Endothelial cell of umbilical vein (primary cell): ENCODE results near the gene SLC25A3. TPM values are rescaled to one million over a fixed set of nuclear protein-coding genes. Genes with fewer than 3 reads are reported as not detected.

Experiments
- Bru-seq: library from RNA; stranded (reverse); fragments of 400-500 nt; gene quantifications from one replicate; lab custom pipeline; 2021; lab: Mats Ljungman, UMichigan
- BruChase-seq, 2 experiments: library from RNA; stranded (reverse); fragments of 400-500 nt; gene quantifications; one replicate each; lab custom pipeline; 2021; lab: Mats Ljungman, UMichigan
- BruUV-seq: library from RNA; stranded (reverse); fragments of 400-500 nt; replicated peaks from 2 replicates; lab custom pipeline; 2021; lab: Mats Ljungman, UMichigan
- CTCF ChIA-PET: fragments of 300-600, 350-600 bp; sonication (Branson Sonifier 250); formaldehyde crosslinking; loops from one replicate; lab custom pipeline; 2021; ENCODE audit warnings: antibody characterized with exemption, inconsistent platforms; lab: Charles Lee
- POLR2A ChIA-PET: fragments of 300-600, 350-600 bp; sonication (Branson Sonifier 250); formaldehyde crosslinking; loops from one replicate; lab custom pipeline; 2021; ENCODE audit warnings: antibody characterized with exemption, inconsistent platforms; lab: Charles Lee
- DNase-seq: peaks from one replicate; pipeline ENCODE4 v3.0.0-alpha.2; 2011; ENCODE audit warnings: low read depth, low spot score
- FAIRE-seq: peaks from 2 replicates; lab custom pipeline; 2011; peaks lifted over from hg19 to GRCh38; lab: Jason Lieb, UNC
- H2AFZ ChIP-seq: 2 replicates; pipeline ENCODE4 v1.6.0; 2012; ENCODE audit warnings: low read depth, low read length, control low read depth, inconsistent platforms
- H3K27ac ChIP-seq: 2 replicates; pipeline ENCODE4 v1.5.1; 2011; ENCODE audit warnings: low read depth, mild to moderate bottlenecking, control low read depth, low read length, moderate library complexity; ENCODE audit not compliant: insufficient read depth
- H3K27me3 ChIP-seq, 2 experiments: 2 replicates each; pipeline versions ENCODE4 v1.6.0 to v1.6.1; 2011; ENCODE audit warnings: low read length in 2 of 2, mixed read lengths in 1 of 2; ENCODE audit not compliant: control insufficient read depth in 2 of 2, insufficient read depth in 2 of 2
- H3K36me3 ChIP-seq, 2 experiments: 2 replicates in 1 of 2; 3 replicates in 1 of 2; pipeline ENCODE4 v1.5.1; 2011; ENCODE audit warnings: low read length in 2 of 2, mild to moderate bottlenecking in 1 of 2, moderate library complexity in 1 of 2; ENCODE audit not compliant: control insufficient read depth in 2 of 2, insufficient read depth in 2 of 2; ENCODE audit errors: extremely low read depth in 1 of 2
- H3K4me1 ChIP-seq: 3 replicates; pipeline ENCODE4 v1.5.1; 2011; ENCODE audit warnings: mild to moderate bottlenecking, low read length; ENCODE audit not compliant: control insufficient read depth, insufficient read depth; ENCODE audit errors: extremely low read depth
- H3K4me2 ChIP-seq: 2 replicates; pipeline ENCODE4 v1.6.1; 2011; ENCODE audit warnings: low read length, control low read depth, mixed read lengths; ENCODE audit not compliant: insufficient read depth
- H3K4me3 ChIP-seq, 3 experiments: fragments of 200-600 bp in 1 of 3; sonication (generic), shearing (Covaris generic) in 1 of 3; replicated peaks in 1 of 3; 2 replicates each; pipeline ENCODE4 v1.5.1; 2011 to 2016; ENCODE audit warnings: control low read depth in 3 of 3, low read length in 3 of 3, mild to moderate bottlenecking in 2 of 3, inconsistent platforms in 1 of 3, low read depth in 1 of 3, moderate library complexity in 1 of 3; ENCODE audit not compliant: insufficient read depth in 1 of 3
- H3K79me2 ChIP-seq: 2 replicates; pipeline ENCODE4 v1.6.0; 2012; ENCODE audit warnings: low read length, inconsistent platforms; ENCODE audit not compliant: control insufficient read depth, insufficient read depth
- H3K9ac ChIP-seq: replicated peaks from 2 replicates; pipeline ENCODE3; 2011; ENCODE audit warnings: low read length, control low read depth; ENCODE audit not compliant: insufficient read depth; ENCODE audit errors: extremely low read depth
- H3K9me1 ChIP-seq: replicated peaks from 3 replicates; pipeline ENCODE4 v1.6.0; 2011; ENCODE audit warnings: mild to moderate bottlenecking, low read length; ENCODE audit not compliant: control insufficient read depth, insufficient read depth; ENCODE audit errors: extremely low read depth
- H3K9me3 ChIP-seq: replicated peaks from 2 replicates; pipeline ENCODE4 v1.5.1; 2012; ENCODE audit warnings: low read length, inconsistent platforms; ENCODE audit not compliant: control insufficient read depth, insufficient read depth
- H4K20me1 ChIP-seq: replicated peaks from 2 replicates; pipeline ENCODE3; 2011; ENCODE audit warnings: mild to moderate bottlenecking, low read length; ENCODE audit not compliant: control insufficient read depth, insufficient read depth; ENCODE audit errors: extremely low read depth
- CTCF ChIP-seq, 2 donors: IDR thresholded peaks; 1 replicate in 1 of 2; 2 replicates in 1 of 2; pipeline ENCODE4 v1.5.1; 2011; ENCODE audit warnings: low read length in 2 of 2, mild to moderate bottlenecking in 2 of 2, moderate library complexity in 2 of 2, control low read depth in 1 of 2, inconsistent platforms in 1 of 2, low read depth in 1 of 2; ENCODE audit not compliant: insufficient read depth in 1 of 2; ENCODE audit errors: extremely low read depth in 1 of 2
- EZH2 ChIP-seq: IDR thresholded peaks from 2 replicates; pipeline ENCODE4 v1.6.1; 2012; ENCODE audit warnings: borderline replicate concordance, low read depth, mild to moderate bottlenecking, moderate library complexity, low read length, inconsistent platforms; ENCODE audit not compliant: severe bottlenecking
- FOS ChIP-seq: IDR thresholded peaks from 2 replicates; pipeline ENCODE4 v1.6.1; 2011; ENCODE audit warnings: mild to moderate bottlenecking, low read length, moderate library complexity, borderline replicate concordance; ENCODE audit not compliant: insufficient read depth
- GATA2 ChIP-seq: IDR thresholded peaks from 2 replicates; pipeline ENCODE4 v1.7.0; 2011; ENCODE audit warnings: low read depth, mild to moderate bottlenecking, moderate library complexity, mixed read lengths, low read length; ENCODE audit not compliant: insufficient read length, insufficient read depth
- JUN ChIP-seq: IDR thresholded peaks from 2 replicates; pipeline ENCODE4 v1.6.1; 2011; ENCODE audit warnings: borderline replicate concordance, low read depth; ENCODE audit not compliant: insufficient read length, insufficient read depth
- MAX ChIP-seq: IDR thresholded peaks from 2 replicates; pipeline ENCODE4 v1.6.1; 2011; ENCODE audit not compliant: insufficient read depth, insufficient read length
- MYC ChIP-seq: IDR thresholded peaks from one replicate; pipeline ENCODE4 v1.6.1; 2011; ENCODE audit warnings: mild to moderate bottlenecking, low read depth, low read length
- POLR2A ChIP-seq: IDR thresholded peaks from 2 replicates; pipeline ENCODE4 v1.6.1; 2012; ENCODE audit warnings: low read depth, mild to moderate bottlenecking, control low read depth, low read length
- POLR2AphosphoS5 ChIP-seq: IDR thresholded peaks from 2 replicates; pipeline ENCODE4 v1.6.1; 2012; ENCODE audit warnings: low read depth, mild to moderate bottlenecking, control low read depth, low read length, moderate library complexity; ENCODE audit not compliant: insufficient read depth
- dilution Hi-C: fragments of 300-500 bp; cut with MboI; formaldehyde crosslinking; loops from one replicate; pipeline ENCODE4 v1.15.0; 2019; ENCODE audit warnings: low sequenced_read_pairs; ENCODE audit not compliant: extremely low pct_ligation_motif_present
- intact Hi-C: fragments of 100-400 bp; cut with micrococcal nuclease; formaldehyde crosslinking; loops from one replicate; pipeline ENCODE4 v1.10.0; 2022
- long read RNA-seq: library from polyadenylated mRNA; stranded (forward); transcript quantifications from one replicate; pipeline ENCODE4 v2.0.0, GENCODE V29; 2021
- polyA minus RNA-seq, 3 experiments: library from RNA; depleted of rRNA, polyadenylated mRNA; stranded (reverse); fragments of >200 nt; gene quantifications; 1 replicate in 1 of 3; 2 replicates in 2 of 3; pipeline ENCODE4 v1.2.3, GENCODE V29; 2011
- polyA plus RNA-seq, 4 experiments: library from polyadenylated mRNA; depleted of rRNA in 3 of 4; stranded (reverse) in 3 of 4; unstranded in 1 of 4; fragments of >200 nt; gene quantifications; 2 replicates each; pipeline versions ENCODE4 v1.2.1 to v1.2.3, GENCODE V29; 2011 to 2012; ENCODE audit warnings: missing spikeins in 1 of 4
- total RNA-seq: library from RNA; stranded (reverse); gene quantifications from 2 replicates; pipeline ENCODE4 v1.2.3, GENCODE V29; 2021

The SLC25A3 gene
- total RNA-seq (774 and 797 TPM in 2 replicates), polyA plus RNA-seq (759 and 1,103 TPM in 2 replicates), polyA minus RNA-seq (498 and 570 TPM in 2 replicates), Bru-seq, nascent RNA (percentile 98 among the genes with signal in this experiment), BruChase-seq, experiment 1, labeled RNA remaining after a 6-hour chase (percentile 99 among the genes with signal in this experiment), BruChase-seq, experiment 2, labeled RNA remaining after a 2-hour chase (percentile 97 among the genes with signal in this experiment)
- 784 and 855 TPM in 2 replicates for polyA plus RNA-seq (2011; cell fraction: cytosol; rRNA removed)
- 737 and 882 TPM in 2 replicates for polyA plus RNA-seq (2011; cell fraction: nucleus; rRNA removed)
- polyA plus RNA-seq (2012): 878 and 1,035 TPM in 2 replicates
- polyA minus RNA-seq (2011; cell fraction: cytosol; rRNA and poly(A)+ RNA removed): 713 TPM
- 273 and 403 TPM in 2 replicates for polyA minus RNA-seq (2011; cell fraction: nucleus; rRNA and poly(A)+ RNA removed)
- long read RNA-seq, full-length matches to known transcripts: 1,036 of 1,122 reads
- long read RNA-seq, partial matches to known transcripts: 70 of 1,122 reads
- long read RNA-seq, other reads (novel, unspliced or antisense): 16 of 1,122 reads

- BruUV-seq: no TSS peak
- Histone ChIP-seq H3K9me1 (no peaks in the 10 kb centered on the region), H3K9me3 (no peaks in the 10 kb centered on the region), H3K27me3 (no peaks in the 10 kb centered on the region), H3K79me2 (peaks cover 49% of the 10 kb centered on the region), H3K4me1 (peaks cover 13% of the 10 kb centered on the region), H3K9ac (peak within 1 kb of the TSS; percentile 93), H2AFZ (peak within 1 kb of the TSS; percentile 76), H3K36me3 (peaks cover 5 to 19% of the 10 kb centered on the region in 2 experiments), H3K4me2 (peak within 1 kb of the TSS; percentile 97), H3K27ac (peak within 1 kb of the TSS; percentile 67), H3K4me3 (peak within 1 kb of the TSS; percentile 89 to 98 (median 91)), H4K20me1 (peaks cover 12% of the 10 kb centered on the region)
- FAIRE-seq (peak; percentile 95), DNase-seq (peak; percentile 99)
- POLR2A ChIA-PET: interaction anchor here (0.6 to 2.7 kb wide), 17 partner anchors 9 to 1432 kb away, joined by 3 to 14 read pairs (median 4); partner anchors contain the start of genes IKBIP and TMPO
- TF ChIP-seq MAX: peak; percentile 54
- TF ChIP-seq POLR2A: peak; percentile 99
- TF ChIP-seq MYC: peak; percentile 16
- no peak for TF ChIP-seq FOS
- peak; percentile 15 for TF ChIP-seq JUN
- no peak for TF ChIP-seq CTCF (IDR thresholded peaks at IDR 0.05; ENCODE audit: extremely low read depth in 1 of 2, insufficient read depth in 1 of 2, low read depth in 1 of 2, low read length in 2 of 2)
- peak; percentile 99 for TF ChIP-seq POLR2AphosphoS5
- no peak for TF ChIP-seq EZH2
- TF ChIP-seq GATA2: no peak
- CTCF ChIA-PET: interaction anchor here (0.6 to 3.9 kb wide), 14 partner anchors 9 to 169 kb away, joined by 3 to 31 read pairs (median 4); partner anchors contain the start of genes APAF1 and IKBIP
- dilution Hi-C loops: no loop called here
- intact Hi-C loops: loop anchor here (1.0 to 5.0 kb wide), 8 partner anchors 27 to 466 kb away; partner anchors contain the start of gene APAF1
Observed at GRCh38 chr12:98593351-98594049, at the start of gene SLC25A3. Gene SLC25A3 (plus strand): TSS chr12:98593686. CDS start chr12:98593979, 293 bp downstream.
